Neural cell (in vitro differentiated cells): ENCODE data around the gene TEX22. TPM values are rescaled to one million over a fixed set of nuclear protein-coding genes. Genes with fewer than 3 reads are reported as not detected.

ENCODE experiments used
- H2AFZ ChIP-seq: fragments of 200-600, 300-800 bp; sonication (generic), shearing (Covaris generic); 2 replicates; pipeline ENCODE4 v1.6.0; 2014; ENCODE audit warnings: low read depth, mild to moderate bottlenecking, antibody characterized with exemption, low read length, moderate library complexity
- H3F3A ChIP-seq: fragments of 200-600 bp; shearing (Covaris generic); 2 replicates; pipeline ENCODE4 v1.6.1; 2016; ENCODE audit warnings: mild to moderate bottlenecking, moderate library complexity, mixed read lengths, antibody characterized with exemption, low read length; ENCODE audit not compliant: insufficient read depth, poor library complexity, severe bottlenecking
- H3K27ac ChIP-seq: fragments of 200-600, 300-800 bp; sonication (generic), shearing (Covaris generic); 2 replicates; pipeline ENCODE4 v1.5.1; 2014; ENCODE audit warnings: mild to moderate bottlenecking, low read length, moderate library complexity
- H3K27me3 ChIP-seq: fragments of 300-800, 200-600 bp; sonication (generic), shearing (Covaris generic); 2 replicates; pipeline ENCODE4 v1.6.0; 2014; ENCODE audit warnings: mild to moderate bottlenecking, low read depth, low read length, moderate library complexity; ENCODE audit not compliant: insufficient read depth
- H3K36me3 ChIP-seq: fragments of 300-800, 200-600 bp; sonication (generic), shearing (Covaris generic); 2 replicates; pipeline ENCODE4 v1.5.1; 2014; ENCODE audit warnings: mild to moderate bottlenecking, antibody characterized with exemption, low read length, moderate library complexity; ENCODE audit not compliant: insufficient read depth
- H3K4me2 ChIP-seq: fragments of 300-800, 200-600 bp; sonication (generic), shearing (Covaris generic); 2 replicates; pipeline ENCODE4 v1.6.0; 2014; ENCODE audit warnings: mild to moderate bottlenecking, low read length
- H3K4me3 ChIP-seq: fragments of 300-800, 200-600 bp; sonication (generic), shearing (Covaris generic); 2 replicates; pipeline ENCODE4 v1.5.1; 2014; ENCODE audit warnings: mild to moderate bottlenecking, low read length, moderate library complexity
- H3K79me2 ChIP-seq: fragments of 200-600 bp; shearing (Covaris generic); replicated peaks from 2 replicates; pipeline ENCODE4 v1.6.0; 2014; ENCODE audit warnings: mild to moderate bottlenecking, low read length, moderate library complexity; ENCODE audit not compliant: insufficient read depth
- H3K9ac ChIP-seq: fragments of 300-800, 200-600 bp; sonication (generic), shearing (Covaris generic); 2 replicates; pipeline ENCODE4 v1.6.1; 2016; ENCODE audit warnings: mild to moderate bottlenecking, low read length, mixed read lengths
- H3K9me2 ChIP-seq: fragments of 200-600 bp; shearing (Covaris generic); 2 replicates; pipeline ENCODE4 v1.6.1; 2016; ENCODE audit warnings: mild to moderate bottlenecking, low read length, mixed read lengths; ENCODE audit not compliant: insufficient read depth
- H3K9me3 ChIP-seq: fragments of 200-600, 300-800 bp; sonication (generic), shearing (Covaris generic); 2 replicates; pipeline ENCODE4 v1.6.1; 2016; ENCODE audit warnings: mild to moderate bottlenecking, mixed run types, low read length, moderate library complexity, mixed read lengths
- H4K20me1 ChIP-seq: fragments of 200-600 bp; shearing (Covaris generic); 2 replicates; pipeline ENCODE4 v1.6.1; 2016; ENCODE audit warnings: mild to moderate bottlenecking, mixed run types; ENCODE audit not compliant: insufficient read depth
- CTCF ChIP-seq: fragments of 450-650 bp; IDR thresholded peaks from 2 replicates; pipeline ENCODE4 v1.5.1; 2014; ENCODE audit warnings: antibody characterized with exemption, mild to moderate bottlenecking, moderate library complexity; ENCODE audit not compliant: poor library complexity, severe bottlenecking
- EP300 ChIP-seq: fragments of 450-650 bp; conservative IDR thresholded peaks from 2 replicates; pipeline ENCODE4 v1.6.1; 2014; ENCODE audit warnings: antibody characterized with exemption, mild to moderate bottlenecking, moderate library complexity; ENCODE audit not compliant: poor library complexity, severe bottlenecking
- EZH2 ChIP-seq: fragments of 200-600, 300-800 bp; shearing (Covaris generic), sonication (generic); IDR thresholded peaks from 2 replicates; pipeline ENCODE4 v1.6.1; 2014; ENCODE audit warnings: antibody characterized with exemption, low read length, borderline replicate concordance, mild to moderate bottlenecking; ENCODE audit not compliant: insufficient read depth, poor library complexity, severe bottlenecking
- MXI1 ChIP-seq: fragments of 450-650 bp; conservative IDR thresholded peaks from 2 replicates; pipeline ENCODE4 v1.6.1; 2014; ENCODE audit warnings: antibody characterized with exemption, mild to moderate bottlenecking; ENCODE audit not compliant: poor library complexity, severe bottlenecking
- POLR2AphosphoS5 ChIP-seq: IDR thresholded peaks from 2 replicates; pipeline ENCODE4 v1.6.1; 2012
- RAD21 ChIP-seq: fragments of 450-650 bp; conservative IDR thresholded peaks from 2 replicates; pipeline ENCODE4 v1.6.1; 2014; ENCODE audit warnings: antibody characterized with exemption, mild to moderate bottlenecking, moderate library complexity
- SMC3 ChIP-seq: fragments of 450-650 bp; conservative IDR thresholded peaks from 2 replicates; pipeline ENCODE4 v1.6.1; 2014; ENCODE audit warnings: antibody characterized with exemption, mild to moderate bottlenecking, moderate library complexity; ENCODE audit not compliant: poor library complexity
- TAF1 ChIP-seq: IDR thresholded peaks from 2 replicates; pipeline ENCODE4 v1.6.1; 2012; ENCODE audit warnings: low read depth
- polyA plus RNA-seq: library from polyadenylated mRNA; depleted of rRNA; stranded (reverse); fragments of >200 nt; gene quantifications from 2 replicates; pipeline ENCODE4 v1.2.3, GENCODE V29; 2014
- TF ChIP-seq, protein P1 (sequence below): IDR thresholded peaks from 2 replicates; pipeline ENCODE4 v1.6.1; 2012; ENCODE audit warnings: borderline replicate concordance

The TEX22 gene
- polyA plus RNA-seq, 1 donor from 2014 or later: 0.22 TPM

DNA sequence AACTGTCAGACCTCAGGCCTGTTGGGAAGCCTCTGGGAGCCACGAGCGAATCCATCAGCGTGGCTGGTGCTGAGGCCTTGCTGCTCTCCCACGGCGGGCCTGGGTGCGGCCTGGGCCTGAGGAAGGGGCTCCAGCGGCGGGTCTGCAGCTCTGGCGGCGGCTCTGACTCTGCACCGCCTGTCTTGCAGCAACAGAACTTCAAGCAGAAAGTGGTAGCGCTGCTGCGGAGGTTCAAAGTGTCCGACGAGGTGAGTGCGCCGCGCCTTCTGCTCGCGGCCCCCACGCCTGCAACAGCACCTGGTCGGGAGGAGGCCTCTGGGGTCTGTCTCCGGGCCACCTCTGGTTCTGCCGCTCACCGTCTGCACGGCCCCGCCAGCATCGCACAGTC lies 28.7 kb upstream of the TEX22 start:
- no peak overlapping the region for H2AFZ ChIP-seq
- no peak overlapping the region for H3K4me2 ChIP-seq
- TF ChIP-seq, protein P1, sequence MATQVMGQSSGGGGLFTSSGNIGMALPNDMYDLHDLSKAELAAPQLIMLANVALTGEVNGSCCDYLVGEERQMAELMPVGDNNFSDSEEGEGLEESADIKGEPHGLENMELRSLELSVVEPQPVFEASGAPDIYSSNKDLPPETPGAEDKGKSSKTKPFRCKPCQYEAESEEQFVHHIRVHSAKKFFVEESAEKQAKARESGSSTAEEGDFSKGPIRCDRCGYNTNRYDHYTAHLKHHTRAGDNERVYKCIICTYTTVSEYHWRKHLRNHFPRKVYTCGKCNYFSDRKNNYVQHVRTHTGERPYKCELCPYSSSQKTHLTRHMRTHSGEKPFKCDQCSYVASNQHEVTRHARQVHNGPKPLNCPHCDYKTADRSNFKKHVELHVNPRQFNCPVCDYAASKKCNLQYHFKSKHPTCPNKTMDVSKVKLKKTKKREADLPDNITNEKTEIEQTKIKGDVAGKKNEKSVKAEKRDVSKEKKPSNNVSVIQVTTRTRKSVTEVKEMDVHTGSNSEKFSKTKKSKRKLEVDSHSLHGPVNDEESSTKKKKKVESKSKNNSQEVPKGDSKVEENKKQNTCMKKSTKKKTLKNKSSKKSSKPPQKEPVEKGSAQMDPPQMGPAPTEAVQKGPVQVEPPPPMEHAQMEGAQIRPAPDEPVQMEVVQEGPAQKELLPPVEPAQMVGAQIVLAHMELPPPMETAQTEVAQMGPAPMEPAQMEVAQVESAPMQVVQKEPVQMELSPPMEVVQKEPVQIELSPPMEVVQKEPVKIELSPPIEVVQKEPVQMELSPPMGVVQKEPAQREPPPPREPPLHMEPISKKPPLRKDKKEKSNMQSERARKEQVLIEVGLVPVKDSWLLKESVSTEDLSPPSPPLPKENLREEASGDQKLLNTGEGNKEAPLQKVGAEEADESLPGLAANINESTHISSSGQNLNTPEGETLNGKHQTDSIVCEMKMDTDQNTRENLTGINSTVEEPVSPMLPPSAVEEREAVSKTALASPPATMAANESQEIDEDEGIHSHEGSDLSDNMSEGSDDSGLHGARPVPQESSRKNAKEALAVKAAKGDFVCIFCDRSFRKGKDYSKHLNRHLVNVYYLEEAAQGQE: no peak
- no peak for TF ChIP-seq CTCF
- no peak for TF ChIP-seq RAD21
- no peak for TF ChIP-seq SMC3
- no peak for TF ChIP-seq POLR2AphosphoS5
- TF ChIP-seq EZH2: no peak
- no peak for TF ChIP-seq EP300
- no peak for TF ChIP-seq MXI1
- TF ChIP-seq TAF1: no peak
- H3K27me3 ChIP-seq: no peaks in the 10 kb centered on the region
- H3K36me3 ChIP-seq: no peaks in the 10 kb centered on the region
- no peaks in the 10 kb centered on the region for H3K9me2 ChIP-seq
- H3K4me3 ChIP-seq: no peak overlapping the region
- no peak overlapping the region for H3K9ac ChIP-seq
- H3K9me3 ChIP-seq: no peaks in the 10 kb centered on the region
- H4K20me1 ChIP-seq: no peaks in the 10 kb centered on the region
- no peak overlapping the region for H3K27ac ChIP-seq
- no peaks in the 10 kb centered on the region for H3F3A ChIP-seq
- no peaks in the 10 kb centered on the region for H3K79me2 ChIP-seq

DNA sequence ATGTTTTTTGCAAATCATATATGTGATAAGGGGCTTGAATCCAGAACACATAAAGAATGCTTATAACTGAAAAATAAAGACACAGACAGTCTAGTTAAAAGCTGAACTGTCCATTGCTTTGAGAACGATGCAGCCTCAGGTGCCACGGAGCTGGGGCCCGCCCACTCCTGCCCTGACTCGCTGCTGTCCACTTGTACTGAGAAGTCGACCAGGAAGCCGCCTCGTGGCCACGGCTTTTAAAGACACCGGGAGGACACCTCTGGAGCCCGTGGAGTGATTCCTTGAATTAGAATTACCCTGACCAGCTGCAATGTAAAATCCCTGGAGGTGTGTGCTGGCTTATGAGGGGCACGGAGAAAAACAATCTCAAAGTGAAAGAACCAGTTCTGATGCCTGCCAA lies 23.9 kb upstream of the TEX22 start:
- Histone ChIP-seq H3K36me3 (no peaks in the 10 kb centered on the region), H3K4me3 (no peak overlapping the region)
- TF ChIP-seq POLR2AphosphoS5 (no peak), TAF1 (no peak), CTCF (no peak), MXI1 (no peak), SMC3 (no peak), EZH2 (no peak), EP300 (no peak), RAD21 (no peak)
- TF ChIP-seq, protein P1: no peak

More for the DNA sequence above, 23.9 kb upstream of the TEX22 start:
- H3K79me2 ChIP-seq: no peaks in the 10 kb centered on the region
- no peaks in the 10 kb centered on the region for H4K20me1 ChIP-seq
- no peaks in the 10 kb centered on the region for H3K27me3 ChIP-seq
- H3K9me3 ChIP-seq: no peaks in the 10 kb centered on the region
- no peak overlapping the region for H3K27ac ChIP-seq
- no peaks in the 10 kb centered on the region for H3F3A ChIP-seq
- H3K9me2 ChIP-seq: no peaks in the 10 kb centered on the region
- no peak overlapping the region for H2AFZ ChIP-seq
- H3K4me2 ChIP-seq: no peak overlapping the region
- H3K9ac ChIP-seq: no peak overlapping the region
